Activated CD8-positive, alpha-beta memory T cell treated with anti-CD3 and anti-CD28 coated beads, Interleukin-2, amount 50 U/mL, for 1 hour (primary cell): Measurements from ENCODE around the gene PARD6G.
"Not testable (repeated sequence)": the region's sequence is repeated elsewhere in the genome, so short reads cannot be mapped to it uniquely, and the experiment has no call there.

Experiments used
- DNase-seq: peaks from one replicate; pipeline ENCODE4 v3.0.0-alpha.2; 2020; ENCODE audit errors: extremely low read depth

The PARD6G gene

GRCh38 chr18:80241919-80242777 lies 5.2 kb downstream of the PARD6G start:
- no peak for DNase-seq

GRCh38 chr18:80239830-80240229 lies 7.5 kb downstream of the PARD6G start:
- DNase-seq, result no peak

- no peak for DNase-seq
These were observed 8.6 kb downstream of the PARD6G start for GRCh38 chr18:80238651-80239260.

- DNase-seq, result not testable (repeated sequence)
These were observed 9.8 kb downstream of the PARD6G start for GRCh38 chr18:80237519-80237918.

- DNase-seq, result no peak
These were observed 12.9 kb downstream of the PARD6G start for GRCh38 chr18:80234398-80234797.

- DNase-seq, result no peak
These were observed 13.4 kb downstream of the PARD6G start for GRCh38 chr18:80233899-80234298.

GRCh38 chr18:80233201-80233835 lies 14.0 kb downstream of the PARD6G start:
- no peak for DNase-seq

GRCh38 chr18:80232710-80233109 lies 14.6 kb downstream of the PARD6G start:
- no peak for DNase-seq

- no peak for DNase-seq
These were observed 15.3 kb downstream of the PARD6G start for GRCh38 chr18:80232030-80232429.

- DNase-seq, result no peak
These were observed 15.7 kb downstream of the PARD6G start for GRCh38 chr18:80231616-80232015.

- no peak for DNase-seq
These were observed 16.2 kb downstream of the PARD6G start for GRCh38 chr18:80231151-80231550.

GRCh38 chr18:80229766-80230745 lies 17.3 kb downstream of the PARD6G start:
- no peak for DNase-seq

- DNase-seq, result no peak
These were observed 18.0 kb downstream of the PARD6G start for GRCh38 chr18:80229363-80229762.

- no peak for DNase-seq
These were observed 19.1 kb downstream of the PARD6G start for GRCh38 chr18:80228051-80228848.

GRCh38 chr18:80227472-80227871 lies 19.8 kb downstream of the PARD6G start:
- no peak for DNase-seq

GRCh38 chr18:80225685-80226084 lies 21.6 kb downstream of the PARD6G start:
- DNase-seq, result no peak

GRCh38 chr18:80223581-80224148 lies 23.6 kb downstream of the PARD6G start:
- no peak for DNase-seq

- DNase-seq, result not testable (repeated sequence)
These were observed 27.8 kb downstream of the PARD6G start for GRCh38 chr18:80219488-80219887.

- DNase-seq, result no peak
These were observed 28.7 kb downstream of the PARD6G start for GRCh38 chr18:80218341-80219227.
